Heart left ventricle (tissue), 16 donors: ENCODE measurements around the gene PRDX6. TPM values are rescaled to one million over a fixed set of nuclear protein-coding genes. Genes with fewer than 3 reads are reported as not detected.

Source experiments
- ATAC-seq, 4 donors: fragments of 200-7000 bp; cut with Tn5 transposase; one replicate each; pipeline ENCODE4 v1.9.1; 2020 to 2022; ENCODE audit warnings: moderate library complexity in 4 of 4, mild to moderate bottlenecking in 3 of 4, moderate number of reproducible peaks in 1 of 4
- DNase-seq, 5 donors: peaks; one replicate each; pipeline ENCODE4 v3.0.0-alpha.2; 2020
- H3K27ac ChIP-seq, 12 donors: fragments of 200-600 bp; sonication (generic) in 4 of 12; one replicate each; pipeline versions ENCODE4 v1.5.0 to v1.8.0; 2016 to 2022; ENCODE audit warnings: mild to moderate bottlenecking in 2 of 12
- H3K27me3 ChIP-seq, 9 donors: fragments of 200-600 bp; sonication (generic) in 2 of 9; one replicate each; pipeline versions ENCODE4 v1.5.1 to v1.8.0; 2016 to 2022; ENCODE audit warnings: mild to moderate bottlenecking in 3 of 9
- H3K36me3 ChIP-seq, 9 donors: fragments of 200-600 bp; sonication (generic) in 2 of 9; one replicate each; pipeline versions ENCODE4 v1.5.0 to v1.8.0; 2018 to 2022; ENCODE audit warnings: mild to moderate bottlenecking in 2 of 9
- H3K4me1 ChIP-seq, 12 donors: fragments of 200-600 bp; sonication (generic) in 4 of 12; one replicate each; pipeline versions ENCODE4 v1.5.0 to v1.8.0; 2016 to 2022; ENCODE audit warnings: mild to moderate bottlenecking in 3 of 12
- H3K4me3 ChIP-seq, 12 donors: fragments of 200-600 bp; sonication (generic) in 4 of 12; one replicate each; pipeline versions ENCODE4 v1.5.0 to v1.8.0; 2017 to 2022; ENCODE audit warnings: mild to moderate bottlenecking in 9 of 12, moderate library complexity in 4 of 12
- H3K9me3 ChIP-seq, 12 donors: fragments of 200-600 bp; sonication (generic) in 4 of 12; one replicate each; pipeline versions ENCODE4 v1.5.0 to v1.8.0; 2016 to 2022; ENCODE audit warnings: mild to moderate bottlenecking in 1 of 12
- CTCF ChIP-seq, 12 donors: fragments of 200-600 bp; sonication (generic) in 4 of 12; IDR thresholded peaks; one replicate each; pipeline versions ENCODE4 v1.5.0 to v1.8.0; 2018 to 2022; ENCODE audit warnings: antibody characterized with exemption in 12 of 12, mild to moderate bottlenecking in 5 of 12
- POLR2A ChIP-seq, 2 donors: fragments of 450-650 bp; IDR thresholded peaks; one replicate each; pipeline ENCODE4 v1.6.1; 2017; ENCODE audit warnings: antibody characterized with exemption in 2 of 2, mild to moderate bottlenecking in 2 of 2, moderate library complexity in 2 of 2
- WGBS, 4 donors: extraction: QIAGEN DNeasy Blood & Tissue Kit in 2 of 4; methylation state at CpG; one replicate each; pipeline versions ENCODE4 v1.1.5 to v1.1.7; 2013 to 2018; 5-methylcytosine and 5-hydroxymethylcytosine counted together
- intact Hi-C, 10 donors: fragments of 100-400 bp; cut with DNase I; formaldehyde crosslinking; loops; one replicate each; pipeline versions ENCODE4 v1.11.1 to v1.14.2; 2022
- polyA plus RNA-seq, 2 donors: library from polyadenylated mRNA; stranded (reverse); fragments of 200-250 nt; gene quantifications; one replicate each; pipeline ENCODE4 v1.2.3, GENCODE V29; 2013
- total RNA-seq, 9 donors: library from RNA; depleted of rRNA in 2 of 9; stranded (reverse); fragments of >200 nt in 2 of 9; fragmentation: NEBNext Ultra II Directional in 3 of 9; extraction: Animal tissue kit (Norgen Biotek cat#: 25700) in 3 of 9; gene quantifications; one replicate each; pipeline versions ENCODE4 v1.1.0 to v1.2.4, GENCODE V29; 2016 to 2023
- donor health status: ischemic (EF 13 %, LVEDD 7.1; RV severe dilation, severe dysfunction).
- donor health status: healthy with polysubstance abuse.
- donor health status: DM: no; HTN: yes; CAD: no.
- donor health status: DM: no; HTN: no; CAD: no.
- donor health status: ischemic (EF 25% LVEDD 6.9; RV normal size, moderate dysfunction).
- donor health status: ischemic (EF 25% LVEDD 5.7; RV mildly dilated, moderate dysfunction).
- donor health status: healthy.
- donor health status: DM: yes; HTN: yes; CAD: no.
- donor health status: ischemic (EF 35%, LVEDD 5.7; RV mildly dilated, moderate dysfunction).
- donor health status: nonischemic (EF 11% LVEDD 7.7; RV severe dilation, severe dysfunction).
- donor health status: DM: yes; HTN: yes; CAD: no.
- donor health status: PGD.
- donor health status: ischemic (EF 29% LVEDD 5.4; RV normal size, mild dysfunction).
- donor health status: nonischemic (EF 23%, LVEDD 6.1; RV moderate dilation, normal function).

PRDX6 gene
- total and polyA plus RNA-seq, 11 donors, result 237 to 635 (median 433) TPM

- intact Hi-C loops, result loop anchor here in 6 of 10 donors (10.0 kb wide), 3 partner anchors 168 to 638 kb away; partner anchors contain the start of genes KLHL20 (in 5 of the 6) and SLC9C2 (in 1 of the 6)
- Histone ChIP-seq H3K4me3 (no peak overlapping the region), H3K36me3 (peaks cover 0 to 18% (median 0%) of the 10 kb centered on the region in 9 donors), H3K27ac (no peak overlapping the region), H3K9me3 (no peaks in the 10 kb centered on the region), H3K27me3 (no peaks in the 10 kb centered on the region), H3K4me1 (no peaks in the 10 kb centered on the region)
- TF ChIP-seq POLR2A (IDR thresholded peaks at IDR 0.05) (no peak), CTCF (IDR thresholded peaks at IDR 0.05) (no peak)
- ATAC-seq, result no peak
- DNase-seq, result no peak
- WGBS, 4 donors, result 95 to 98% (median 96%) methylated on average over 5 of the region's 5 CpGs
These were observed 40.2 kb upstream of the PRDX6 start for GRCh38 chr1:173436841-173437428.

GRCh38 chr1:173438675-173439074 lies 38.5 kb upstream of the PRDX6 start:
- Histone ChIP-seq H3K4me3 (no peak overlapping the region), H3K4me1 (no peaks in the 10 kb centered on the region), H3K27ac (no peak overlapping the region), H3K27me3 (no peaks in the 10 kb centered on the region), H3K36me3 (peaks cover 0 to 18% (median 0%) of the 10 kb centered on the region in 9 donors), H3K9me3 (no peaks in the 10 kb centered on the region)
- ATAC-seq, result no peak
- intact Hi-C loops, result loop anchor here in 6 of 10 donors (10.0 kb wide), 3 partner anchors 166 to 636 kb away; partner anchors contain the start of genes KLHL20 (in 5 of the 6) and SLC9C2 (in 1 of the 6)
- TF ChIP-seq CTCF (IDR thresholded peaks at IDR 0.05) (no peak), POLR2A (IDR thresholded peaks at IDR 0.05) (no peak)
- no peak for DNase-seq
- 50 to 73% (median 66%) methylated on average over 2 of the region's 2 CpGs for WGBS, 4 donors

GRCh38 chr1:173440430-173440829 lies 36.7 kb upstream of the PRDX6 start:
- peaks cover 0 to 18% (median 0%) of the 10 kb centered on the region in 9 donors for H3K36me3 ChIP-seq
- ATAC-seq, result no peak

More at GRCh38 chr1:173440430-173440829, 36.7 kb upstream of the PRDX6 start:
- Histone ChIP-seq H3K4me3 (no peak overlapping the region), H3K27me3 (no peaks in the 10 kb centered on the region), H3K9me3 (peaks cover 0 to 2% (median 0%) of the 10 kb centered on the region in 12 donors), H3K27ac (no peak overlapping the region), H3K4me1 (peaks cover 0 to 10% (median 0%) of the 10 kb centered on the region in 12 donors)
- intact Hi-C loops, result no loop called here
- no peak for DNase-seq
- 95 to 99% (median 98%) methylated on average over 1 of the region's 1 CpG for WGBS, 4 donors
- TF ChIP-seq CTCF (IDR thresholded peaks at IDR 0.05), result no peak
- TF ChIP-seq POLR2A (IDR thresholded peaks at IDR 0.05), result no peak
